MM.1S (cell line): Measurements from ENCODE around the gene CTNNA3.

Experiments
- CTCF ChIP-seq: fragments of 300-600 bp; sonication (generic); IDR thresholded peaks from 2 replicates; pipeline ENCODE4 v1.5.1; 2016; ENCODE audit warnings: antibody characterized with exemption, low read length, mixed read lengths
- EZH2 ChIP-seq: fragments of 300-600 bp; sonication (generic); optimal IDR thresholded peaks from 2 replicates; pipeline ENCODE3; 2017; ENCODE audit warnings: low read depth, mild to moderate bottlenecking, antibody characterized with exemption, low read length, mixed read lengths

- TF ChIP-seq CTCF (no peak), EZH2 (no peak)
Observed at GRCh38 chr10:66762218-66762729, 933.7 kb downstream of the CTNNA3 start.
